Measurements from ENCODE around the gene CNKSR3.

DNA sequence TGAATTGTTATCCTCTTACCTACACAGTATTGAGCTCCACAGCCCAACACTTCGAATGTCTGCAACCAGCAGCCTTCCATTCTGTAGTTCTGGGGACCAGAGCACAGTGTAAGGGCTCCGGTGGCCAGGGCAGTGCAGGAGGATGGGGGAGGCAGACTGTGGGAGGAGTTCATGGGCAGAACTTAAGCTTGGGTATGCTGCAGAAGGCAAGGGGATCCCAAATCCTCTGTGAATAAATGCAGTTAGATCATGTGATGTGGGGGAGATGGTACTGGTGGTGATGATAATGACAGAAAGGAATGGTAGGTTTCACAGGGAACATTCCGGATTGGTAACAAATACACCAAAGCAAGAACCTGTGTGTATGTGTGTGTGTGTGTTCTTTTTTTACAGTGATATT lies 26.5 kb upstream of the CNKSR3 start:
- TF ChIP-seq, protein P1, sequence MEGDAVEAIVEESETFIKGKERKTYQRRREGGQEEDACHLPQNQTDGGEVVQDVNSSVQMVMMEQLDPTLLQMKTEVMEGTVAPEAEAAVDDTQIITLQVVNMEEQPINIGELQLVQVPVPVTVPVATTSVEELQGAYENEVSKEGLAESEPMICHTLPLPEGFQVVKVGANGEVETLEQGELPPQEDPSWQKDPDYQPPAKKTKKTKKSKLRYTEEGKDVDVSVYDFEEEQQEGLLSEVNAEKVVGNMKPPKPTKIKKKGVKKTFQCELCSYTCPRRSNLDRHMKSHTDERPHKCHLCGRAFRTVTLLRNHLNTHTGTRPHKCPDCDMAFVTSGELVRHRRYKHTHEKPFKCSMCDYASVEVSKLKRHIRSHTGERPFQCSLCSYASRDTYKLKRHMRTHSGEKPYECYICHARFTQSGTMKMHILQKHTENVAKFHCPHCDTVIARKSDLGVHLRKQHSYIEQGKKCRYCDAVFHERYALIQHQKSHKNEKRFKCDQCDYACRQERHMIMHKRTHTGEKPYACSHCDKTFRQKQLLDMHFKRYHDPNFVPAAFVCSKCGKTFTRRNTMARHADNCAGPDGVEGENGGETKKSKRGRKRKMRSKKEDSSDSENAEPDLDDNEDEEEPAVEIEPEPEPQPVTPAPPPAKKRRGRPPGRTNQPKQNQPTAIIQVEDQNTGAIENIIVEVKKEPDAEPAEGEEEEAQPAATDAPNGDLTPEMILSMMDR (conservative IDR thresholded peaks at IDR 0.05) = no peak
- TF ChIP-seq ZFX (IDR thresholded peaks at IDR 0.05) = no peak

Data from C4-2B (cell line).